KOPT-K1 (cell line): ENCODE data around the gene SLIT1.

Experiments
- H3K27ac ChIP-seq: fragments of 200-600 bp; sonication (generic); 2 replicates; pipeline ENCODE4 v1.5.1; 2016; ENCODE audit warnings: antibody characterized with exemption, mild to moderate bottlenecking, low read depth, low read length; ENCODE audit not compliant: poor library complexity, severe bottlenecking
- H3K36me3 ChIP-seq: fragments of 200-600 bp; sonication (generic); 2 replicates; pipeline ENCODE4 v1.5.1; 2017; ENCODE audit warnings: antibody characterized with exemption, mild to moderate bottlenecking, low read length, moderate library complexity; ENCODE audit not compliant: insufficient read depth
- H3K9me3 ChIP-seq: fragments of 200-600 bp; sonication (generic); 2 replicates; pipeline ENCODE4 v1.5.1; 2017; ENCODE audit warnings: antibody characterized with exemption, low read length, mild to moderate bottlenecking; ENCODE audit not compliant: insufficient read depth, poor library complexity, severe bottlenecking

The SLIT1 gene

GRCh38 chr10:97142834-97143233 lies 42.9 kb downstream of the SLIT1 start:
- peaks cover 91% of the 10 kb centered on the region for H3K36me3 ChIP-seq
- no peaks in the 10 kb centered on the region for H3K9me3 ChIP-seq
- no peak overlapping the region for H3K27ac ChIP-seq

DNA sequence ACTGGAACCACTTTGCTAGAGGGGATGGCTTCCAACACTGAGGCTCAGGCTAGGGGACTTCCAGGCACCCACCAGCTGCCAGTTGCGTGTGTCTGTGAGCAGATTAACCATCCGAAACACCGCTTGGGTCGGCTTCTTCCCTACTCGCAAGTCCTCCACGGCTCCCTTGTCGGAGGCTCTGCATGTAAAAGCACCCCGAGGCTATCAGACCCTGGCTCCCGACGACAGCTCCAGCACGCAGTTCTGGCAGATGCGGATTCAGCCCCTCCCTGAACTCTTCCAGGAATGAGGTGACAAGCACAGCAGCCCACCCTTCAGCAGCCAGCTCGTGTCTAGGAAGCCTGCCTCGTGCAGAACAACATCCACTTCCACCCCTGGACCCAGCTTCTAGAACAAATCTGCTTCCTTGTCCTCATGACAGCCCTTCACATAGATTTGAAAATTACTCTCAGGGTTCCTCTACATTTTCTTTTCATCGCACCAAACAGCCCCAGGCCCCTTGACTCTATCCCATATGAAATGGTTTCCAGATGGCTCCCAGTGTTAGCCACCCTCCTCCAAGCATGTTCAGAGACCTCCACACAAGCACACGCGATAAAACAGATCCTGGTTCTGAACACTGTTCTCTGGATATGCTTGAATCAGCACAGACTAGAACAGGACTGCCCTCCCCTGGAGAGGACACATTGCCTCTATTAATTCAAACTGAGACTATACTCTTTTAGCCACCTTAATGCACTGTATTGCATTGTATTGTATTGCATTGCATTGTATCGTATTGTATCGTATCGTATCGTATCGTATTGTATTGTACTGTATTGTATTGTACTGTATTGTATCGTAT lies 44.6 kb downstream of the SLIT1 start:
- Histone ChIP-seq H3K27ac (no peak overlapping the region), H3K36me3 (peaks cover 96% of the 10 kb centered on the region), H3K9me3 (no peaks in the 10 kb centered on the region)

GRCh38 chr10:97140049-97140846 lies 45.5 kb downstream of the SLIT1 start:
- Histone ChIP-seq H3K27ac (no peak overlapping the region), H3K9me3 (no peaks in the 10 kb centered on the region), H3K36me3 (peaks cover 96% of the 10 kb centered on the region)

DNA sequence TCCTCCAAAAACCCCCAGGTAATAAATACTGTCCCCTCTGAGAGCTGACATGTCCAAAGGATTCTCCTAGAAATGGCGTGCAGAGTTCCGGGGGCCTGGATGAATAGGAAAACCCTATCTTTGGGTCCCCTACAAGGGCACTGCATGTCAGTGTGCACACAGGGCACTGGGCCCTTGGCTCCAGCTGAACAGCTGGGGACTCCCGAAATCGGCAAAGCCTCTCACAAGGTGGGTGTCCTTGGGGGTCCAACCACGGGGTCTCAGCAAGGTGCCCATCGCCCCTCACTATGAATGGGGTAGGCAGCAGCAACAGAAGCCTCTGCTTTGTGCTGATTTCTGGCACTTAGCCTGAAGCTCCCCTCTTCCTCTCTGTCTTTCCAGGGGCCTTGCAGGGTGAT lies 46.1 kb downstream of the SLIT1 start:
- no peaks in the 10 kb centered on the region for H3K9me3 ChIP-seq
- no peak overlapping the region for H3K27ac ChIP-seq
- H3K36me3 ChIP-seq: peaks cover 98% of the 10 kb centered on the region

GRCh38 chr10:97138846-97139245 lies 46.9 kb downstream of the SLIT1 start:
- Histone ChIP-seq H3K9me3 (no peaks in the 10 kb centered on the region), H3K36me3 (peaks cover 98% of the 10 kb centered on the region), H3K27ac (no peak overlapping the region)

- peaks cover 95% of the 10 kb centered on the region for H3K36me3 ChIP-seq
These were observed 47.6 kb downstream of the SLIT1 start for GRCh38 chr10:97138174-97138573.

DNA sequence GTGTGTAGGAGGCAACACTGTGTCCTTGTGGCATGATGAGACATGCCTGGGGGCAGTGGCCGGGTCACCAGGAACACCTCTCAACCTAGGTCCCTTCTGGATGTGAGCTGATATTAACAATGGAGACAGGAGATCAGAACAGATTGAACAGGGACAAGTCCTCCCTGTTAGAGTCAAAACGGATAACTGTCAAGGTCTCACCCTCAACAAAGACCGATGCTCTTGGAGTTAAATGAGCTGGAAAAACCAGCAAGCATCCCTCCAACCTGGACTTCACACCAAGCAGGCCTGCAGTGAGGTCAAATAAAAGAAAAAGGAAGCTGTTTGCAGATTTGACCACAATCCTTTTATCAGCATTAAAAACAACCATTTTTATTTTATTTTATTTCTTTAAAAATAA lies 49.0 kb downstream of the SLIT1 start:
- H3K36me3 ChIP-seq: peaks cover 95% of the 10 kb centered on the region
- no peaks in the 10 kb centered on the region for H3K9me3 ChIP-seq
- no peak overlapping the region for H3K27ac ChIP-seq

More at GRCh38 chr10:97138174-97138573, 47.6 kb downstream of the SLIT1 start:
- Histone ChIP-seq H3K9me3 (no peaks in the 10 kb centered on the region), H3K27ac (no peak overlapping the region)

GRCh38 chr10:97135464-97135863 lies 50.3 kb downstream of the SLIT1 start:
- Histone ChIP-seq H3K27ac (no peak overlapping the region), H3K9me3 (no peaks in the 10 kb centered on the region), H3K36me3 (peaks cover 95% of the 10 kb centered on the region)

GRCh38 chr10:97134983-97135382 lies 50.8 kb downstream of the SLIT1 start:
- H3K27ac ChIP-seq: no peak overlapping the region
- H3K9me3 ChIP-seq: no peaks in the 10 kb centered on the region
- peaks cover 95% of the 10 kb centered on the region for H3K36me3 ChIP-seq

- no peak overlapping the region for H3K27ac ChIP-seq
- no peaks in the 10 kb centered on the region for H3K9me3 ChIP-seq
- peaks cover 96% of the 10 kb centered on the region for H3K36me3 ChIP-seq
These were observed 51.6 kb downstream of the SLIT1 start for GRCh38 chr10:97134110-97134509.

DNA sequence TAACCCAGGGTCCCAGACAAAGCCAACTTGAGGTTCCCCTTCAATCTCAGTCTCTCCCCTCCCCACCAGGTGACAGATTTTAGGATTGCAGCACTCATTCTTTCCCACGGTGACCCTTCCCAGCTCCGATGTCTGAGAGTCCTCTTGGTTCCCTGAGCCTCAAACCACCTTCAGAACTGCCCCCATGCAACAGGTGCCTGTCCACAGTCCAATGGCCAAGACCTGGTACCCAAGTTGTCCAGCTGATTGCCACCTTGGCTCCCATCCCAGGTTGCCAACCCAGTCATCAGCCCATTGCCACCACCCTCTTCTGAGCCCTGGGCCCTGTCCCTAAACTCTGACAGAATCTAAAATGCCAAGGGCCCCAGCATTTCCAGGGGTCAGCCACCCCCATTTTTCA lies 53.5 kb downstream of the SLIT1 start:
- Histone ChIP-seq H3K36me3 (peaks cover 96% of the 10 kb centered on the region), H3K27ac (no peak overlapping the region), H3K9me3 (no peaks in the 10 kb centered on the region)

GRCh38 chr10:97131666-97132065 lies 54.1 kb downstream of the SLIT1 start:
- peaks cover 96% of the 10 kb centered on the region for H3K36me3 ChIP-seq
- H3K9me3 ChIP-seq: no peaks in the 10 kb centered on the region
- H3K27ac ChIP-seq: no peak overlapping the region

GRCh38 chr10:97131181-97131628 lies 54.6 kb downstream of the SLIT1 start:
- peaks cover 96% of the 10 kb centered on the region for H3K36me3 ChIP-seq
- H3K9me3 ChIP-seq: no peaks in the 10 kb centered on the region
- H3K27ac ChIP-seq: no peak overlapping the region

DNA sequence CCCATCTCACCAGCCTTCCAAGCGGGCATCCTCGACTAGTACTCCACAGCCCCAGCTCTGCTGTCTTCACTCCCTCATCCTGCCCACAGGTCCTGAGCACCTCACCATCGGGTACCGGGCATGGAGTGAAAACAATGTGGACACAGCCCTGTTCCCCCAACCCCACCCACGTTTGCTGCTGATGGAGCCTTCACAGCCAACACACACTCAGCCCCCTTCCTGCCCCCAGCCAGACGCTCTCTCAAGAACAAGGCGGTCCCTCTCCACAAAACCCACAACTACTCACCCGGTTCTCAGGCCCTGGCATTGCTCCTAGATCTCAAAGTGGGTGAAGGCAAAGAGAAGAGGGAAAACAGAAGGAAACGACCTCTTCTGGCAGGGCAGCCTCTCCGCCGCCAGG lies 56.1 kb downstream of the SLIT1 start:
- Histone ChIP-seq H3K9me3 (no peaks in the 10 kb centered on the region), H3K27ac (no peak overlapping the region), H3K36me3 (peaks cover 96% of the 10 kb centered on the region)

DNA sequence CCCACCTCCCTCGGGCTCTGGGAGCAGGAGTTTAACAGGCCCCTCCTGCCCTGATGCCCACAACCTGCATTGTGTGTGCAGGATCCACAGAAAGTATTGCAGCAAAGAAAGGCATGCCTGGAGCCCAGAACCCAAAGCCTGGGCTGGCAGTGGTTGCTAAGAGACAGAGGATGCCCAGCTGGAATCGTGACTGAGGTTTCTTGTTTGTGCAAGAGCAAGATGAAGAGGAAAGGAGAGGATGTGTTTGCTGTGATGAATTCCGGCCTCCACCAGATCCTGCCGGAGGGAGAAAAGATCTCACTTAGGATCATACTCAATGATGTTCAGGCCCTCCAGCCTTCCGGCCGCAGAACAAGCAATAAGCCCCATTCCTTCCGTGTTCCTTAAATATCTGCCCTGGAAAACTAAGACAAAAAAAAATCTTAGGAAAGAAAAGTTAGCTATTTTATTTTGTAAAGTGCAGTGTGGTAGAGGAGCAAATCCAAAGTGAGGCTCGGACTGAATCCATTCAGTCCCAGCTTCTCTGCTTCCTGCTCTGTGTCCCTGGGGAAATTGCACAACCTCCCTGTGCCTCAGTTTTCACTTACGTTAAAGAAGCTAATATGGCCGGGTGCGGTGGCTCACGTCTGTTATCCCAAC lies 57.1 kb downstream of the SLIT1 start:
- Histone ChIP-seq H3K9me3 (no peaks in the 10 kb centered on the region), H3K36me3 (peaks cover 96% of the 10 kb centered on the region), H3K27ac (no peak overlapping the region)
